ENCODE measurements around the gene LRRC8E. TPM values are rescaled to one million over a fixed set of nuclear protein-coding genes. Genes with fewer than 3 reads are reported as not detected.

Gene LRRC8E
- total RNA-seq, 1 donor from 2014 or later: not detected

Other genes with a start within 250 kb of the LRRC8E start
- 0.55 TPM in 1 of 2 replicates, not detected in the other for gene RETN, start 219.5 kb upstream of the LRRC8E start, total RNA-seq
- not detected in 2 replicates for gene MCEMP1, start 211.4 kb upstream of the LRRC8E start, total RNA-seq
- 65.6 and 76.9 TPM in 2 replicates for gene TRAPPC5, start 207.7 kb upstream of the LRRC8E start, total RNA-seq
- 0.25 TPM in 1 of 2 replicates, not detected in the other for gene FCER2, start 186.4 kb upstream of the LRRC8E start, total RNA-seq
- gene CLEC4G, start 156.4 kb upstream of the LRRC8E start, total RNA-seq: not detected in 2 replicates
- not detected in 2 replicates for gene CD209, start 141.0 kb upstream of the LRRC8E start, total RNA-seq
- not detected in 2 replicates for gene CLEC4M, start 125.3 kb upstream of the LRRC8E start, total RNA-seq
- 5.1 and 6.0 TPM in 2 replicates for gene EVI5L, start 58.3 kb upstream of the LRRC8E start, total RNA-seq
- 0.09 TPM in 1 of 2 replicates, not detected in the other for gene PRR36, start 14.1 kb upstream of the LRRC8E start, total RNA-seq
- gene MAP2K7, start 15.4 kb downstream of the LRRC8E start, total RNA-seq: 42.0 and 45.2 TPM in 2 replicates
- gene TGFBR3L, start 26.3 kb downstream of the LRRC8E start, total RNA-seq: 1.1 and 2.6 TPM in 2 replicates
- gene SNAPC2, start 31.8 kb downstream of the LRRC8E start, total RNA-seq: 16.0 and 21.4 TPM in 2 replicates
- gene CTXN1, start 37.6 kb downstream of the LRRC8E start, total RNA-seq: 0.23 TPM in 1 of 2 replicates, not detected in the other
- gene TIMM44, start 55.2 kb downstream of the LRRC8E start, total RNA-seq: 60.6 and 65.9 TPM in 2 replicates
- gene ELAVL1, start 117.1 kb downstream of the LRRC8E start, total RNA-seq: 120 and 129 TPM in 2 replicates
- gene CCL25, start 164.2 kb downstream of the LRRC8E start, total RNA-seq: 0.23 and 0.27 TPM in 2 replicates